Stomach (tissue), 4 donors: ENCODE results near the gene BRI3.

Experiments used
- CTCF ChIP-seq, 7 experiments: fragments of 450-650 bp in 4 of 7; fragments of 200-600 bp in 3 of 7; sonication (generic) in 3 of 7; IDR thresholded peaks; one replicate each; pipeline ENCODE4 v1.5.1; 2016 to 2019; ENCODE audit warnings: antibody characterized with exemption in 7 of 7, control low read depth in 2 of 7, mild to moderate bottlenecking in 1 of 7
- EP300 ChIP-seq: sonication (generic); formaldehyde crosslinking; IDR thresholded peaks from one replicate; pipeline ENCODE4 v1.6.1; 2017; ENCODE audit warnings: antibody characterized with exemption
- POLR2AphosphoS5 ChIP-seq, 3 donors: sonication (generic); formaldehyde crosslinking; IDR thresholded peaks; one replicate each; pipeline ENCODE4 v1.6.1; 2016; ENCODE audit warnings: antibody characterized with exemption in 3 of 3

- TF ChIP-seq CTCF (IDR thresholded peaks at IDR 0.05) (no peak), EP300 (no peak), POLR2AphosphoS5 (IDR thresholded peaks at IDR 0.05) (no peak)
Measured at GRCh38 chr7:98238976-98239375, 42.5 kb upstream of the BRI3 start.
